AG09309 (cell line): Measurements from ENCODE around the gene STAM.
A peak's percentile ranks its signal among the peaks of the same experiment; 100 is the strongest.

ENCODE experiments used
- DNase-seq: peaks from one replicate; pipeline ENCODE4 v3.0.0-alpha.2; 2010; ENCODE audit warnings: low read depth
- H3K4me3 ChIP-seq: 2 replicates; pipeline ENCODE4 v1.5.1; 2011; ENCODE audit warnings: mild to moderate bottlenecking, low read depth, low read length, moderate library complexity; ENCODE audit not compliant: control insufficient read depth
- CTCF ChIP-seq: IDR thresholded peaks from 2 replicates; pipeline ENCODE4 v1.5.1; 2011; ENCODE audit warnings: mild to moderate bottlenecking, low read depth, low read length, inconsistent platforms; ENCODE audit not compliant: insufficient read depth, control insufficient read depth; ENCODE audit errors: missing control alignments

The STAM gene

GRCh38 chr10:17731331-17732020, 87.5 kb downstream of the STAM start:
- DNase-seq = no peak
- H3K4me3 ChIP-seq = no peak overlapping the region
- no peak for TF ChIP-seq CTCF

GRCh38 chr10:17733620-17734019, 89.7 kb downstream of the STAM start:
- no peak for DNase-seq
- no peak overlapping the region for H3K4me3 ChIP-seq
- TF ChIP-seq CTCF = no peak

GRCh38 chr10:17734432-17735080, 90.6 kb downstream of the STAM start:
- DNase-seq = no peak
- TF ChIP-seq CTCF = no peak
- no peak overlapping the region for H3K4me3 ChIP-seq

- H3K4me3 ChIP-seq = no peak overlapping the region
- DNase-seq = no peak
- TF ChIP-seq CTCF = no peak
Observed at GRCh38 chr10:17735166-17735941, 91.4 kb downstream of the STAM start.

GRCh38 chr10:17736223-17736622, 92.3 kb downstream of the STAM start:
- TF ChIP-seq CTCF = no peak
- DNase-seq = no peak
- no peak overlapping the region for H3K4me3 ChIP-seq

GRCh38 chr10:17737027-17737965, 93.3 kb downstream of the STAM start:
- DNase-seq = no peak
- no peak overlapping the region for H3K4me3 ChIP-seq
- TF ChIP-seq CTCF = peak; percentile 42
